Smooth muscle cell of the brain vasculature (primary cell): Measurements from ENCODE around the gene HTR2B.
"Not testable (repeated sequence)": the region's sequence is repeated elsewhere in the genome, so short reads cannot be mapped to it uniquely, and the experiment has no call there.

Source experiments
- DNase-seq: peaks from one replicate; pipeline ENCODE4 v3.0.0-alpha.2; 2012; ENCODE audit warnings: low read depth, low spot score

Gene HTR2B

GRCh38 chr2:231093933-231094332 is 30.9 kb downstream of the HTR2B start:
- no peak for DNase-seq

GRCh38 chr2:231088754-231089153 is 36.1 kb downstream of the HTR2B start:
- DNase-seq: no peak

DNA sequence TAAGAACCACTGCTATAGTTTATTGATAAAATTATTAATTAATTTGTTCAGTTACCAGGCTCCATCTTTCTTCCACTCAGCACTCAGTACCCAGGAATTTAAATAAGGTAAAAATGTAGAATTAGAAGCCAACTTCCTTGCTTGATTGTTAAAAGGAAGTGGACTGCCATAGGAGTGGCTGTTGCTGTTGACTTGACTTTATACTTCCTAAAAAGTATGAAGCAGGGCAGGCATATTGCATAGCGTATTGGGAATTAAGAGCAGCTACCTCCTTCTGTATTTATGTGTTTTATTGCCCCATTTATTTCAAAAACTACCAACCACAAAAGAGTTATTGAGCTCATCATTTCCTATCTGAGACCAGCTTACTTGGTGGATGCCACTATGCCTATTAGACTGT is 40.3 kb downstream of the HTR2B start:
- DNase-seq: no peak

DNA sequence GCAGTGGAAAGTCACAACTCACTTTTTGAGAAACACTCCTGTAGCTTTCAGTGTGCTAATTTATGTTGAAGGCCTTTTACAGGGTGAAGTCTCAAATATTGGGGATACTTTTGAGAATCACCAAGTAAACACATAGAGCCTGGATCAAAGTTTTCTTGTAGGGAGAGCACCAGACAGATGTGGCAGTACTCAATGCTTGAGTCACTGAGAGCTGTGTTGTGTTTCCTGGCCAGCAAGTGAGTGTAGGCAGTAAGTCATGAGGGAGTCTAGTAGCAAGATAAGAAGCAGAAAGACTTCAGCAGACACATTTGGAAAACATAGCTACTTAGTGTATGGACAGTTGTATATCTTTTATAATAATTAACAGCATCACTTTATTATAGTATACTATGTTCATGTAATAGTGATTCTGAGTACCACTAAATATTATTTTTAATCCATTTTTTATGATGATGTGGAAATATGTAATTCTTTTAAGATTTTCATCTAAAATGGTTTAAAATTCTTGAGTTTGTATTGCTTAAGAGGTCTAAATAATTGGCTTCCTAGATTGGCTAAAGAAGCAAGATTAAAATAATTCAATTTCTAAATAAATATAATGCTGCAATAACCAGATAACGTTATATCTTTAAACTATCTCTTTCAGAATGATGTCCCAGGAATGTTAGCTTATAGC is 55.3 kb downstream of the HTR2B start:
- DNase-seq: no peak

- no peak for DNase-seq
Measured at GRCh38 chr2:231068525-231069222, 56.2 kb downstream of the HTR2B start.

GRCh38 chr2:231067531-231067930 is 57.3 kb downstream of the HTR2B start:
- not testable (repeated sequence) for DNase-seq

DNA sequence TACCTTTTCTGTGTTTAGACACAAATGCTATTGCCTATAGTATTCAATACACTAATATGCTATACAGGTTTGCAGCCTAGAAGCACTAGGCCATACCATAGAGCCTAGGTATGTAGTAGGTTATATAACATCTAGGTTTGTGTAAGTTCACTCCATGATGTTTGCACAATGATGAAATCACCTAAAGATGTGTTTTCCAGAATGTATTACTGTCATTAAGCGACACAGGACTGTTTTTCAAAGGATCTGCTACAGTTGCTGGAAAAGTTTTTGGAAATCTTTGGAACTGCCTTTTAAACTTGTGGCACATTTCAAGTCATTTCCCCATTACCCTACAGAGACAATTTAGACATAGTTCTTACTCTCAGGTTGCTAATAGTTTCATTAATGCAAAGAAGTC is 58.9 kb downstream of the HTR2B start:
- DNase-seq: no peak

GRCh38 chr2:231063347-231063746 is 61.5 kb downstream of the HTR2B start:
- DNase-seq: no peak

DNA sequence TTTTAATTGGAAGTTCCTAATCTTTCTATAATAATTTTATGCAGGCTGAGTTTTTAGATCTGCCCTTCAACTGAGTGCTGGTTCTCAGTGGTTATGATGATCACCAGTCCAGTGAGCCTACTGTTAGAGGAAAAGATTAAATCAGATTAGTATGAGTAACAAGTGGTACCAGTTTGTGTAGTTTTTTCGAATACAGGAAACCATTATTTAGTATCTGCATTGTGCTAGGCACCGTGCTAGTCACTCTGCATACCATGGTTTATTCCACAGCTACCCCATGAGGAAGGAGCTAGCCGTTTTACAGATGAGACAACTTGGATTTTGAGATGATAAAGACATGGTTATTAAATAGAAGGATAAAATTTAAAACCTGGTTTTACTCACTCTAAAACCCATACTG is 62.1 kb downstream of the HTR2B start:
- DNase-seq: no peak

- no peak for DNase-seq
Measured at GRCh38 chr2:231059756-231060155, 65.1 kb downstream of the HTR2B start.

GRCh38 chr2:231058761-231059550 is 65.9 kb downstream of the HTR2B start:
- no peak for DNase-seq
